HuH-7 (cell line): ENCODE results near the gene MFGE8.
"Not testable (repeated sequence)": the region's sequence is repeated elsewhere in the genome, so short reads cannot be mapped to it uniquely, and the experiment has no call there.

ENCODE experiments used
- DNase-seq: peaks from one replicate; pipeline ENCODE4 v3.0.0; 2011; ENCODE audit warnings: low spot score

The MFGE8 gene, protein sequence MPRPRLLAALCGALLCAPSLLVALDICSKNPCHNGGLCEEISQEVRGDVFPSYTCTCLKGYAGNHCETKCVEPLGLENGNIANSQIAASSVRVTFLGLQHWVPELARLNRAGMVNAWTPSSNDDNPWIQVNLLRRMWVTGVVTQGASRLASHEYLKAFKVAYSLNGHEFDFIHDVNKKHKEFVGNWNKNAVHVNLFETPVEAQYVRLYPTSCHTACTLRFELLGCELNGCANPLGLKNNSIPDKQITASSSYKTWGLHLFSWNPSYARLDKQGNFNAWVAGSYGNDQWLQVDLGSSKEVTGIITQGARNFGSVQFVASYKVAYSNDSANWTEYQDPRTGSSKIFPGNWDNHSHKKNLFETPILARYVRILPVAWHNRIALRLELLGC

DNA sequence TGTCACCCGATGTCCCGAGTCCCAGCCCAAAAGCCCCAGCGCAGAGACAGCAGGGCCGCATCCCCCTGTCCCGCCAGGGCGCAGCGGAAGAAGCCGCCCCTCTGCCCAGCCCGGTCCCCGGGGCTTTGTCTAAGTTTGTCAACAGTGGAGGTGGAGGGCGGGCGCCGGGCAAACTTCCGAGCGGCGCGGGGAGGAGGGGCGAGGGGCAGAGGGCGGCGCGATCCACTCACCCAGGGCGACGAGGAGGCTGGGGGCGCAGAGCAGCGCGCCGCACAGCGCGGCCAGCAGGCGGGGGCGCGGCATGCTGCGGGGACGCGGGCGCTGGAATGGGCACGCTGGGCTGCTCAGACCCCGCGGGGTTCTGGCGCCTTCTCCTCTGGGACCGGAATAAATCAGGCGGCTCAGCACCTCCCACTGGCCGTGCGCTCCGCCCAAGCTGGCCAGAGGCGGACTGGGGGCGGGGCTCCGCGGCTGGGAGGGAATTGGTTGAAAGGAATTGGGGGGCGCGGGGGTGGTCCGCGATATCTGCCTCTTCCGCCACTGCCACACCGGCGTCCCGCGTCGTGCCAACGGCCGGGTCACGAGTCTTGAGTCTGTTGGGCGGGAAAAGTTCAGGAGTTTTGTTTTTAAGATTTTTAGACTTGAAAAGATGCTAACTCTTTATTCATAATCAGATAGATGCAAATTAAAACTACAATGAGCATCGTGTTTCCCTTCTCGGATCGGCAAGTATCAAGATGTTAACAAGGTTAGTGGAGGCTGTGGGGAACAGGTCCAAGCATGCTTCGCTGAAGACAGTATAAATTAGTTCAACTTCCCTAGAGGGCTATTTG is at the start of gene MFGE8:
Gene MFGE8, minus strand, starts transcription at position 363 of the 833 bp plus-strand sequence. Its CDS starts 60 bp downstream, at position 303.
- DNase-seq: peak; percentile 84

- DNase-seq: no peak
Observed at GRCh38 chr15:88959445-88959844, 46.3 kb upstream of the MFGE8 start.

- no peak for DNase-seq
Observed at GRCh38 chr15:88956906-88957305, 43.7 kb upstream of the MFGE8 start.

GRCh38 chr15:88956263-88956662 is 43.1 kb upstream of the MFGE8 start:
- no peak for DNase-seq

GRCh38 chr15:88954431-88955277 is 41.5 kb upstream of the MFGE8 start:
- no peak for DNase-seq

GRCh38 chr15:88950600-88951160 is 37.5 kb upstream of the MFGE8 start:
- no peak for DNase-seq

- DNase-seq: no peak
Observed at GRCh38 chr15:88949734-88950400, 36.7 kb upstream of the MFGE8 start.

GRCh38 chr15:88940110-88940675 is 27.0 kb upstream of the MFGE8 start:
- DNase-seq: no peak

DNA sequence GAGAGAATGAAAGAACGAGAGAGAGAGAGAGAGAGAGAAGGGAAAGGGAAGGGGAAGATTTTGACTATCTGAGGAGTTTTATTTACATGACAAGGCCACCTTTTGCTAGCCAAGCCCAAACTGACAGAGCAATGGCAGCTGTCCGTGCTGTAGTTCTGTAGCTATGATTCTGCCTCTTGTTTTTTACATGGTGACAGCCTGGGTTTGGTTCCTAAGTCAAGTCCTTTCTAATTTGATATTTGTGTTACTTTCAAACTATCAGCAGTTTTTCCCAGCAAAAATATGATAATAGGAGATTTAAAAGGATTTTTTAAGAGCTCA is 26.3 kb upstream of the MFGE8 start:
- DNase-seq: no peak

DNA sequence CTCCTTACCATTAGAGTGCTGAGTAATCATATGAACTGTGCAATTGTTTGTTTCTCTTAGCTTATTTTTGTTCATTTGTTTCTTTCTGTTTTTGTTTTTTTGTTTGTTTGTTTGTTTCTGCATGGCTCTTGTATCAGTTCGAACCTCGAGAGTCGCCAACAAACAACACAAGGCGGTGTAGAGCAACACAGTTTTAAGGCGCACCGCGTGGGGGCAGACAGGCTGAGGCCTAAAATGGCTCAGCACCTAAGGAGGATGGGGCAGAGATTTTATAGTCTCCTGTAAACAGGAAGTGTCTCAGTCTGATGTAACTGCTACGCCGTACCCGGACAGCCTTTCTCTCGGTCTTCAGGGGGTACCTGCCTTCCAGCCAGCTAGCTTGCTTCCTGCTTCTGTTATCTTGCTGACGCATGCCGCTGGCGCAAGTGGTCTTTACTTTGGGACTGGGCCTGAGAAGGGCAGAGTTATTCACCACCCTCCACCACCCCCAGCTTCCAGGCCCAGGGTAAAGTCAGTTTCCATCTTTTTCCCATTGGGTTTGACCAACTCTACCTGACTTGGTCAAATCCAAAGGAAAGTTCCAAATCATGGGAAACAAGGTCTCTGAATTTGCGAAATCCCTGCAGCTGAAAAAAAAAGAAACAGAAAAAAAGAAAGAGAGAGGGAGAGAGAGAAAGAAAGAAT is 25.8 kb upstream of the MFGE8 start:
- DNase-seq: no peak

- not testable (repeated sequence) for DNase-seq
Observed at GRCh38 chr15:88934449-88934848, 21.3 kb upstream of the MFGE8 start.

GRCh38 chr15:88932875-88933330 is 19.7 kb upstream of the MFGE8 start:
- DNase-seq: no peak

GRCh38 chr15:88932271-88932874 is 19.2 kb upstream of the MFGE8 start:
- no peak for DNase-seq

GRCh38 chr15:88930579-88930978 is 17.4 kb upstream of the MFGE8 start:
- no peak for DNase-seq

GRCh38 chr15:88929358-88930098 is 16.3 kb upstream of the MFGE8 start:
- not testable (repeated sequence) for DNase-seq

GRCh38 chr15:88928192-88928591 is 15.0 kb upstream of the MFGE8 start:
- DNase-seq: not testable (repeated sequence)

- not testable (repeated sequence) for DNase-seq
Observed at GRCh38 chr15:88925648-88926047, 12.5 kb upstream of the MFGE8 start.

- DNase-seq: not testable (repeated sequence)
Observed at GRCh38 chr15:88920892-88921435, 7.8 kb upstream of the MFGE8 start.
